NCI-H1436 (cell line): ENCODE measurements around the gene GPRIN3.
"Not testable (repeated sequence)": the region's sequence is repeated elsewhere in the genome, so short reads cannot be mapped to it uniquely, and the experiment has no call there.

Experiments
- DNase-seq: peaks from one replicate; lab custom pipeline; 2025; lab: John Stamatoyannopoulos, UW

Gene GPRIN3

GRCh38 chr4:89214308-89214707, 93.3 kb downstream of the GPRIN3 start:
- DNase-seq: no peak

GRCh38 chr4:89213382-89213701, 94.3 kb downstream of the GPRIN3 start:
- no peak for DNase-seq

GRCh38 chr4:89212666-89213381, 94.8 kb downstream of the GPRIN3 start:
- DNase-seq: no peak

- DNase-seq: no peak
Measured at GRCh38 chr4:89204624-89205023, 103.0 kb downstream of the GPRIN3 start.

GRCh38 chr4:89203902-89204301, 103.7 kb downstream of the GPRIN3 start:
- DNase-seq: no peak

GRCh38 chr4:89199394-89199793, 108.2 kb downstream of the GPRIN3 start:
- DNase-seq: not testable (repeated sequence)

- no peak for DNase-seq
Measured at GRCh38 chr4:89197920-89198319, 109.7 kb downstream of the GPRIN3 start.

GRCh38 chr4:89196745-89197144, 110.9 kb downstream of the GPRIN3 start:
- no peak for DNase-seq

- DNase-seq: no peak
Measured at GRCh38 chr4:89196056-89196674, 111.4 kb downstream of the GPRIN3 start.

- no peak for DNase-seq
Measured at GRCh38 chr4:89193843-89194242, 113.8 kb downstream of the GPRIN3 start.
